Nephron (organoid): Measurements from ENCODE around the gene MACROD2.

Source experiments
- H3K27ac Mint-ChIP-seq, 3 experiments: 2 replicates each; pipeline ENCODE4 v1.8.0; 2020; ENCODE audit warnings: mixed read lengths in 3 of 3, mild to moderate bottlenecking in 2 of 3, moderate library complexity in 1 of 3
- H3K27me3 Mint-ChIP-seq: 2 replicates; pipeline ENCODE4 v1.8.0; 2021; ENCODE audit warnings: low read depth, mild to moderate bottlenecking, moderate library complexity, mixed read lengths
- H3K36me3 Mint-ChIP-seq: 2 replicates; pipeline ENCODE4 v1.8.0; 2020; ENCODE audit warnings: low read depth, mixed read lengths
- H3K4me1 Mint-ChIP-seq: 2 replicates; pipeline ENCODE4 v1.8.0; 2020; ENCODE audit warnings: mixed read lengths
- H3K4me3 Mint-ChIP-seq, 3 experiments: 2 replicates each; pipeline ENCODE4 v1.8.0; 2020; ENCODE audit warnings: mild to moderate bottlenecking in 3 of 3, mixed read lengths in 3 of 3, moderate library complexity in 2 of 3
- H3K9me3 Mint-ChIP-seq: 2 replicates; pipeline ENCODE4 v1.8.0; 2020; ENCODE audit warnings: mixed read lengths
- CTCF ChIP-seq, 3 experiments: fragments of 200-600 bp; sonication (generic); IDR thresholded peaks; one replicate each; pipeline ENCODE4 v1.5.0; 2021; ENCODE audit warnings: antibody characterized with exemption in 3 of 3; ENCODE audit not compliant: unreplicated experiment in 3 of 3

MACROD2 gene

GRCh38 chr20:14355791-14356190 is 360.5 kb downstream of the MACROD2 start:
- Mint-ChIP-seq H3K4me1 (no peaks in the 10 kb centered on the region), H3K4me3 (no peak overlapping the region), H3K27ac (no peak overlapping the region), H3K9me3 (peaks cover 8% of the 10 kb centered on the region), H3K36me3 (no peaks in the 10 kb centered on the region), H3K27me3 (no peaks in the 10 kb centered on the region)
- TF ChIP-seq CTCF (IDR thresholded peaks at IDR 0.05; ENCODE audit: unreplicated experiment in 3 of 3), result no peak

GRCh38 chr20:14360416-14360815 is 365.1 kb downstream of the MACROD2 start:
- Mint-ChIP-seq H3K9me3 (peaks cover 7% of the 10 kb centered on the region), H3K36me3 (peaks cover 3% of the 10 kb centered on the region), H3K27me3 (no peaks in the 10 kb centered on the region), H3K4me3 (no peak overlapping the region), H3K27ac (no peak overlapping the region), H3K4me1 (no peaks in the 10 kb centered on the region)
- no peak for TF ChIP-seq CTCF (IDR thresholded peaks at IDR 0.05; ENCODE audit: unreplicated experiment in 3 of 3)

GRCh38 chr20:14361509-14362345 is 366.4 kb downstream of the MACROD2 start:
- Mint-ChIP-seq H3K9me3 (peaks cover 10% of the 10 kb centered on the region), H3K4me1 (no peaks in the 10 kb centered on the region), H3K27ac (no peak overlapping the region), H3K27me3 (no peaks in the 10 kb centered on the region), H3K36me3 (peaks cover 7% of the 10 kb centered on the region), H3K4me3 (no peak overlapping the region)
- no peak for TF ChIP-seq CTCF (IDR thresholded peaks at IDR 0.05; ENCODE audit: unreplicated experiment in 3 of 3)

GRCh38 chr20:14374196-14374595 is 378.9 kb downstream of the MACROD2 start:
- TF ChIP-seq CTCF (IDR thresholded peaks at IDR 0.05; ENCODE audit: unreplicated experiment in 3 of 3), result no peak
- peaks cover 21% of the 10 kb centered on the region for H3K4me1 Mint-ChIP-seq
- H3K36me3 Mint-ChIP-seq, result no peaks in the 10 kb centered on the region
- H3K27ac Mint-ChIP-seq, result no peak overlapping the region
- no peak overlapping the region for H3K4me3 Mint-ChIP-seq
- peaks cover under 1% of the 10 kb centered on the region for H3K9me3 Mint-ChIP-seq
- no peaks in the 10 kb centered on the region for H3K27me3 Mint-ChIP-seq

GRCh38 chr20:14375416-14375985 is 380.2 kb downstream of the MACROD2 start:
- peaks cover 21% of the 10 kb centered on the region for H3K4me1 Mint-ChIP-seq
- no peak overlapping the region for H3K4me3 Mint-ChIP-seq
- no peak for TF ChIP-seq CTCF (IDR thresholded peaks at IDR 0.05; ENCODE audit: unreplicated experiment in 3 of 3)
- H3K9me3 Mint-ChIP-seq, result no peaks in the 10 kb centered on the region
- H3K27me3 Mint-ChIP-seq, result no peaks in the 10 kb centered on the region
- H3K27ac Mint-ChIP-seq, result peak overlapping the region in 2 of 3 experiments; percentile 10 to 24
- H3K36me3 Mint-ChIP-seq, result no peaks in the 10 kb centered on the region
